ENCODE results near the gene CCSER1. TPM values are rescaled to one million over a fixed set of nuclear protein-coding genes. Genes with fewer than 3 reads are reported as not detected.

The CCSER1 gene
- total and polyA plus RNA-seq, 2 experiments from 2014 or later = 5.2 to 23.4 TPM

DNA sequence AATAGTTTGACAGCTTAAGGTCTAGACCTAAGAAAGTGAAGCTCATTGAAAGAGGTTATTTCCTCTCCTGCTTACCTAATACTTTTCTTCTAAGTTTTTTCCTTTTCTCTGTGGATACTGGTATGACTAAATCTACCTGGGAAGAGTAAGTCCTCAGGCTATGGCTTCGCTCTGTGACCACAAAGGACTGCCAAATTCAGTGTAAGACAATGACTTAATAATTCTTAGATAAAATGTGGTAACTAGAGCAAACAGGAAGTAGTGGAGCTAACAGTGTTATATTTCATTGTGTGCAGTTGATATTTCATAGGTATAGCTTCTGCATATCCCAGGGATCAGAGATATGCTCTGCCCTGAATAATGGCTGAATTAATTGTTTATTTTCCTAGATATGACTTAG, 418.9 kb downstream of the CCSER1 start:
- no peaks in the 10 kb centered on the region for H3K4me1 ChIP-seq (ENCODE audit: insufficient read depth)
- TF ChIP-seq, protein P1, sequence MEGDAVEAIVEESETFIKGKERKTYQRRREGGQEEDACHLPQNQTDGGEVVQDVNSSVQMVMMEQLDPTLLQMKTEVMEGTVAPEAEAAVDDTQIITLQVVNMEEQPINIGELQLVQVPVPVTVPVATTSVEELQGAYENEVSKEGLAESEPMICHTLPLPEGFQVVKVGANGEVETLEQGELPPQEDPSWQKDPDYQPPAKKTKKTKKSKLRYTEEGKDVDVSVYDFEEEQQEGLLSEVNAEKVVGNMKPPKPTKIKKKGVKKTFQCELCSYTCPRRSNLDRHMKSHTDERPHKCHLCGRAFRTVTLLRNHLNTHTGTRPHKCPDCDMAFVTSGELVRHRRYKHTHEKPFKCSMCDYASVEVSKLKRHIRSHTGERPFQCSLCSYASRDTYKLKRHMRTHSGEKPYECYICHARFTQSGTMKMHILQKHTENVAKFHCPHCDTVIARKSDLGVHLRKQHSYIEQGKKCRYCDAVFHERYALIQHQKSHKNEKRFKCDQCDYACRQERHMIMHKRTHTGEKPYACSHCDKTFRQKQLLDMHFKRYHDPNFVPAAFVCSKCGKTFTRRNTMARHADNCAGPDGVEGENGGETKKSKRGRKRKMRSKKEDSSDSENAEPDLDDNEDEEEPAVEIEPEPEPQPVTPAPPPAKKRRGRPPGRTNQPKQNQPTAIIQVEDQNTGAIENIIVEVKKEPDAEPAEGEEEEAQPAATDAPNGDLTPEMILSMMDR (IDR thresholded peaks at IDR 0.05; ENCODE audit: poor library complexity) = no peak
- TF ChIP-seq EZH2 (IDR thresholded peaks at IDR 0.05; ENCODE audit: borderline replicate concordance) (no peak), EZH2phosphoT487 (IDR thresholded peaks at IDR 0.05; ENCODE audit: low read depth, severe bottlenecking, unreplicated experiment) (no peak)
- no peak for DNase-seq (ENCODE audit: low spot score)
- no peaks in the 10 kb centered on the region for H3K9me2 ChIP-seq (replicated peaks; ENCODE audit: insufficient read depth)
- no peaks in the 10 kb centered on the region for H4K20me1 ChIP-seq (ENCODE audit: insufficient read depth, poor library complexity, severe bottlenecking)
- no peak overlapping the region for H3K27ac ChIP-seq
- H3K4me2 ChIP-seq = no peak overlapping the region
- no peaks in the 10 kb centered on the region for H3K27me3 ChIP-seq
- H3K79me2 ChIP-seq = no peaks in the 10 kb centered on the region
- no peak overlapping the region for H2AFZ ChIP-seq
- WGBS (ENCODE audit: low lambda C conversion rate, missing lambda C conversion rate) = 90% methylated on average over 1 of the region's 1 CpG
- no peaks in the 10 kb centered on the region for H3K36me3 ChIP-seq (replicated peaks; ENCODE audit: insufficient read depth, low read depth)
- no peak overlapping the region for H3K4me3 ChIP-seq
- no peaks in the 10 kb centered on the region for H3K9me3 ChIP-seq (ENCODE audit: low read depth)

DNA sequence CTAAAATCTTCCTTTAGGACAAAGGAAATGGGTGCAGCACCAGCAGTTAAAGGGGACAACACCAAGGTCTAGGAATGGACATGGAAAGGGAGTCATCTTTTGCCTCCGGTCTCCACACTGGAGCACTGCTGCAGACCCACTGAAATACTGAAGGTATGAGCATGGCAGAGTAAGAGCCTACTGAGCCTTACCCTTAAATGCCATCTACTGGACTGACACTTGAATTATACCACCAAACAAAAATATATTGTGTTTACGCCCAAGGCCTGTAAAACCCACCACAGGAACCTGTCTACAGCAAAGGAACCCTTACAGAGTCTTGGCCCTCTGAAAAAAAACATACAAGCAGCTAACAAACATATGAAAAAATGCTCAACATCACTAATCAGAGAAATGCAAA, 443.4 kb downstream of the CCSER1 start:
- Histone ChIP-seq H4K20me1 (ENCODE audit: insufficient read depth, poor library complexity, severe bottlenecking) (no peaks in the 10 kb centered on the region), H3K27ac (no peak overlapping the region)

DNA sequence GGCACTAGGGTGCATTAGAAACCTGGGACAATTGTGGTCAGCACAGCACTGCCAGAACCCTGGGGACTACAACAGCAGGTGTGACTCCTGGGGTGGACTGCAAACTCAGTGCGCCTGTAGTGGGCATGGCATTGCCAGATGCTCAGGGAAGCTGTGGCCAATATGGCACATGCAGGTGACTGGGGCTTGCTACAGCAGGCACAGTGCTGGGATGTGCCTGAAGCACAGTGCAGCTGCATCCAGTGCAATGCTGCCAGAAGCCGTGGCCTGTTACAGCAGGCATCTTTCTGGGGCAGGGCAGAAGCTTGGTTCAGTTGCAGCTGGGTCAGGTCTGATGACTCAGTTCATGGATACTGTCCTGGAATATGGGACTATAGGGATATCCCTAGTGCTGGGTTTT, 445.8 kb downstream of the CCSER1 start:
- H3K36me3 ChIP-seq (replicated peaks; ENCODE audit: insufficient read depth, low read depth) = no peaks in the 10 kb centered on the region
- no peaks in the 10 kb centered on the region for H3K27me3 ChIP-seq
- WGBS (ENCODE audit: low lambda C conversion rate, missing lambda C conversion rate) = 98% methylated on average over 2 of the region's 2 CpGs
- TF ChIP-seq EZH2phosphoT487 (IDR thresholded peaks at IDR 0.05; ENCODE audit: low read depth, severe bottlenecking, unreplicated experiment) (no peak), EZH2 (IDR thresholded peaks at IDR 0.05; ENCODE audit: borderline replicate concordance) (no peak)
- TF ChIP-seq, protein P1 (IDR thresholded peaks at IDR 0.05; ENCODE audit: poor library complexity) = no peak
- DNase-seq (ENCODE audit: low spot score) = no peak
- H3K4me2 ChIP-seq = no peak overlapping the region
- H2AFZ ChIP-seq = no peak overlapping the region
- H3K4me1 ChIP-seq (ENCODE audit: insufficient read depth) = no peaks in the 10 kb centered on the region
- H3K9me3 ChIP-seq (ENCODE audit: low read depth) = no peaks in the 10 kb centered on the region
- H3K27ac ChIP-seq = no peak overlapping the region
- no peak overlapping the region for H3K4me3 ChIP-seq
- H3K9me2 ChIP-seq (replicated peaks; ENCODE audit: insufficient read depth) = no peaks in the 10 kb centered on the region
- no peaks in the 10 kb centered on the region for H4K20me1 ChIP-seq (ENCODE audit: insufficient read depth, poor library complexity, severe bottlenecking)
- no peaks in the 10 kb centered on the region for H3K79me2 ChIP-seq

More for the DNA sequence above, 443.4 kb downstream of the CCSER1 start:
- no peak for DNase-seq (ENCODE audit: low spot score)
- H3K36me3 ChIP-seq (replicated peaks; ENCODE audit: insufficient read depth, low read depth) = no peaks in the 10 kb centered on the region
- H2AFZ ChIP-seq = no peak overlapping the region
- H3K4me1 ChIP-seq (ENCODE audit: insufficient read depth) = no peaks in the 10 kb centered on the region
- TF ChIP-seq EZH2 (IDR thresholded peaks at IDR 0.05; ENCODE audit: borderline replicate concordance) (no peak), EZH2phosphoT487 (IDR thresholded peaks at IDR 0.05; ENCODE audit: low read depth, severe bottlenecking, unreplicated experiment) (no peak)
- TF ChIP-seq, protein P1 (IDR thresholded peaks at IDR 0.05; ENCODE audit: poor library complexity) = no peak
- no peaks in the 10 kb centered on the region for H3K27me3 ChIP-seq
- no peaks in the 10 kb centered on the region for H3K9me2 ChIP-seq (replicated peaks; ENCODE audit: insufficient read depth)
- H3K9me3 ChIP-seq (ENCODE audit: low read depth) = no peaks in the 10 kb centered on the region
- no peak overlapping the region for H3K4me3 ChIP-seq
- 100% methylated on average over 2 of the region's 2 CpGs for WGBS (ENCODE audit: low lambda C conversion rate, missing lambda C conversion rate)
- H3K79me2 ChIP-seq = no peaks in the 10 kb centered on the region
- H3K4me2 ChIP-seq = no peak overlapping the region

DNA sequence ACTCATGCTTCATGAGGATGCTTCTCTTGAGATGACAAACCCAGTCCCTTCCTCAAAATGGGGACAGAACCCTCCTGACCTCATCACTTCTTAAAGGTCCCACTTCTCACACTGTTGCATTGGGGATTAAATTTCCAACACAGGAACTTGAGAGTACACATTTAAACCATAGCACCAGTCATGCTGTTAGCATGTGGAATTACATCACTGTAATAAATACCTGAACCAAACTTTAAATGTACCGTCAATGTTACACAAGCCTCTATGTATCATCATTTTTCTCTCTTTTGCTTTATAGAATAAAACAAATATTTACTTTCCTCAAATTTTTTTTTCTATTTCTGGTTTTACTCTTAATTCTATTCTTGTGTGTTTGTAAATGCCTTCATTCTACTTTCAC, 448.2 kb downstream of the CCSER1 start:
- 86% methylated on average over 1 of the region's 1 CpG for WGBS (ENCODE audit: low lambda C conversion rate, missing lambda C conversion rate)
- no peak overlapping the region for H3K4me3 ChIP-seq
- H4K20me1 ChIP-seq (ENCODE audit: insufficient read depth, poor library complexity, severe bottlenecking) = no peaks in the 10 kb centered on the region
- no peaks in the 10 kb centered on the region for H3K9me2 ChIP-seq (replicated peaks; ENCODE audit: insufficient read depth)
- H3K4me1 ChIP-seq (ENCODE audit: insufficient read depth) = no peaks in the 10 kb centered on the region
- H3K36me3 ChIP-seq (replicated peaks; ENCODE audit: insufficient read depth, low read depth) = no peaks in the 10 kb centered on the region
- TF ChIP-seq, protein P1 (IDR thresholded peaks at IDR 0.05; ENCODE audit: poor library complexity) = no peak
- no peak for TF ChIP-seq EZH2 (IDR thresholded peaks at IDR 0.05; ENCODE audit: borderline replicate concordance)
- no peak for TF ChIP-seq EZH2phosphoT487 (IDR thresholded peaks at IDR 0.05; ENCODE audit: low read depth, severe bottlenecking, unreplicated experiment)
- no peaks in the 10 kb centered on the region for H3K27me3 ChIP-seq
- no peaks in the 10 kb centered on the region for H3K79me2 ChIP-seq
- no peak for DNase-seq (ENCODE audit: low spot score)
- no peaks in the 10 kb centered on the region for H3K9me3 ChIP-seq (ENCODE audit: low read depth)
- no peak overlapping the region for H3K27ac ChIP-seq
- H2AFZ ChIP-seq = no peak overlapping the region
- no peak overlapping the region for H3K4me2 ChIP-seq

All from hepatocyte (in vitro differentiated cells).